Stimulated activated naive CD4-positive, alpha-beta T cell treated with Interleukin-2 at 50 U/mL for 16 hours (primary cell): ENCODE results near the gene POLD1.
"Not testable (repeated sequence)": the region's sequence is repeated elsewhere in the genome, so short reads cannot be mapped to it uniquely, and the experiment has no call there.

Experiments used
- DNase-seq: peaks from one replicate; lab custom pipeline; 2025; lab: John Stamatoyannopoulos, UW

Gene POLD1

GRCh38 chr19:50365434-50366306, 18.5 kb upstream of the POLD1 start, which contains the start of gene NAPSA:
NAPSA (minus strand) TSS chr19:50365639; CDS start chr19:50365621, 18 bp downstream.
- no peak for DNase-seq

- peak; percentile 56 for DNase-seq
Measured at GRCh38 chr19:50368649-50369570, 15.2 kb upstream of the POLD1 start.

- DNase-seq: no peak
Measured at GRCh38 chr19:50371914-50372475, 12.2 kb upstream of the POLD1 start.

GRCh38 chr19:50376166-50377050, 7.7 kb upstream of the POLD1 start, which contains the start of gene NR1H2:
NR1H2 (plus strand) TSS chr19:50376457; CDS start chr19:50377606, 1,149 bp downstream.
- DNase-seq: peak; percentile 91

- peak; percentile 38 for DNase-seq
Measured at GRCh38 chr19:50377051-50377461, 7.1 kb upstream of the POLD1 start.

- DNase-seq: no peak
Measured at GRCh38 chr19:50377517-50377916, 6.6 kb upstream of the POLD1 start.

- DNase-seq: no peak
Measured at GRCh38 chr19:50378169-50378862, 5.8 kb upstream of the POLD1 start.

- no peak for DNase-seq
Measured at GRCh38 chr19:50378863-50379236, 5.3 kb upstream of the POLD1 start.

GRCh38 chr19:50379602-50380001, 4.5 kb upstream of the POLD1 start:
- DNase-seq: no peak

- no peak for DNase-seq
Measured at GRCh38 chr19:50380137-50380536, 4.0 kb upstream of the POLD1 start.

- DNase-seq: no peak
Measured at GRCh38 chr19:50380751-50381151, 3.4 kb upstream of the POLD1 start.

GRCh38 chr19:50381881-50382729, 2.0 kb upstream of the POLD1 start:
- DNase-seq: no peak

- DNase-seq: no peak
Measured at GRCh38 chr19:50383001-50383851, 921 bp upstream of the POLD1 start.

- DNase-seq: no peak
Measured at GRCh38 chr19:50384685-50385535, 763 bp downstream of the POLD1 start.

GRCh38 chr19:50387176-50387867, 3.2 kb downstream of the POLD1 start:
- DNase-seq: no peak

GRCh38 chr19:50387868-50388245, 3.7 kb downstream of the POLD1 start:
- DNase-seq: no peak

GRCh38 chr19:50390295-50390694, 6.1 kb downstream of the POLD1 start:
- not testable (repeated sequence) for DNase-seq
